Muscle layer of duodenum (tissue), 2 donors: ENCODE measurements around the gene ABCA9.
"Not testable (repeated sequence)": the region's sequence is repeated elsewhere in the genome, so short reads cannot be mapped to it uniquely, and the experiment has no call there.

Experiments used
- H3K27ac ChIP-seq: one replicate; pipeline ENCODE4 v1.7.0; 2013; ENCODE audit warnings: mild to moderate bottlenecking, low read length
- H3K27me3 ChIP-seq: one replicate; pipeline ENCODE4 v1.7.0; 2013; ENCODE audit warnings: low read depth, mild to moderate bottlenecking, control low read depth, low read length
- H3K36me3 ChIP-seq, 2 donors: one replicate each; pipeline ENCODE4 v1.7.0; 2013; ENCODE audit warnings: low read length in 2 of 2, control low read depth in 1 of 2, mild to moderate bottlenecking in 1 of 2; ENCODE audit not compliant: insufficient read depth in 2 of 2, control insufficient read depth in 1 of 2
- H3K4me1 ChIP-seq, 2 donors: one replicate each; pipeline ENCODE4 v1.7.0; 2013; ENCODE audit warnings: low read length in 2 of 2, mild to moderate bottlenecking in 2 of 2, control low read depth in 1 of 2, moderate library complexity in 1 of 2; ENCODE audit not compliant: insufficient read depth in 2 of 2, control insufficient read depth in 1 of 2
- H3K4me3 ChIP-seq, 2 donors: one replicate each; pipeline ENCODE4 v1.7.0; 2013; ENCODE audit warnings: low read length in 2 of 2, low read depth in 1 of 2, mild to moderate bottlenecking in 1 of 2
- H3K9me3 ChIP-seq, 2 donors: one replicate each; pipeline ENCODE4 v1.7.0; 2013; ENCODE audit warnings: low read length in 2 of 2, control low read depth in 1 of 2, mild to moderate bottlenecking in 1 of 2; ENCODE audit not compliant: control insufficient read depth in 1 of 2
- donor health status: healthy.

ABCA9 gene

DNA sequence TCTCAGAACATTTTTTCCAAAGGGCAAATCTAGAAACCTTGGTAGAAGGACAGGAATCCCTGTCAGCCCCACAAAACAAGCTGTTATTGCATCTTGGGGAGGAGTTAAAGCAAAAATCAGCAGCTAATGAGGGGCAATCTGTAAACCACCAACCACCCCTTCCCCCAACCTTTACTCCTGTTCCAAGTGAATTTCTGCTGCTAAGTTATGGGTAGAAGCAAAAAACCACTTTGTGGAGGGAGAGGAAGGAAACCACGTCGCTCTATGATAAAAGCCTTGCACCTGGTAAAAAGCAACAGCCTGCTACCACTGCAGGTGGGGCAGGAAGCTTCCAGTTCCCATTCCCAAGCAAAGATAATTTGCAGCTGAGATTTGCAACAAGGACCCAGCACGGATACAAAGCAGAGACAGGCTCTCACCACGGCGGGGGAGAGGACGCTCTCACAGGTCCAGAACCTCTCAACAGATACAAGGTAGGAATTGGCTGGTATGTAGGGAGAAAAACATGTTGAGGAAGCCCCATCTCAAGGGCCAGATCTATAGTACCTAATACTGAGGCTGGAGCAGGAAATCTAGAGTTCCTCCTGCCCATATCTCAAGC, 116.2 kb downstream of the ABCA9 start:
- Histone ChIP-seq H3K27me3 (no peaks in the 10 kb centered on the region), H3K9me3 (no peaks in the 10 kb centered on the region), H3K4me1 (no peaks in the 10 kb centered on the region), H3K4me3 (no peak overlapping the region), H3K27ac (no peak overlapping the region), H3K36me3 (no peaks in the 10 kb centered on the region)

- not testable (repeated sequence) for H3K4me3 ChIP-seq, H3K4me1 ChIP-seq, H3K27ac ChIP-seq, H3K9me3 ChIP-seq, H3K27me3 ChIP-seq, H3K36me3 ChIP-seq
These were observed 116.9 kb downstream of the ABCA9 start for GRCh38 chr17:68943812-68944182.

- Histone ChIP-seq H3K27ac (no peak overlapping the region), H3K9me3 (no peaks in the 10 kb centered on the region), H3K36me3 (no peaks in the 10 kb centered on the region), H3K4me3 (no peak overlapping the region), H3K27me3 (no peaks in the 10 kb centered on the region), H3K4me1 (no peaks in the 10 kb centered on the region)
These were observed 117.5 kb downstream of the ABCA9 start for GRCh38 chr17:68943123-68943811.

- Histone ChIP-seq H3K27me3 (no peaks in the 10 kb centered on the region), H3K4me1 (no peaks in the 10 kb centered on the region), H3K4me3 (no peak overlapping the region), H3K9me3 (no peaks in the 10 kb centered on the region), H3K36me3 (no peaks in the 10 kb centered on the region), H3K27ac (no peak overlapping the region)
These were observed 118.3 kb downstream of the ABCA9 start for GRCh38 chr17:68942389-68942788.

- Histone ChIP-seq H3K27me3 (no peaks in the 10 kb centered on the region), H3K36me3 (no peaks in the 10 kb centered on the region)
These were observed 119.0 kb downstream of the ABCA9 start for GRCh38 chr17:68941761-68942160.

GRCh38 chr17:68939195-68939594, 121.5 kb downstream of the ABCA9 start:
- Histone ChIP-seq H3K9me3 (no peaks in the 10 kb centered on the region), H3K27ac (no peak overlapping the region), H3K4me3 (no peak overlapping the region), H3K4me1 (no peaks in the 10 kb centered on the region), H3K27me3 (no peaks in the 10 kb centered on the region), H3K36me3 (no peaks in the 10 kb centered on the region)

More at GRCh38 chr17:68941761-68942160, 119.0 kb downstream of the ABCA9 start:
- H3K4me3 ChIP-seq = no peak overlapping the region
- H3K4me1 ChIP-seq = no peaks in the 10 kb centered on the region
- no peak overlapping the region for H3K27ac ChIP-seq
- no peaks in the 10 kb centered on the region for H3K9me3 ChIP-seq

DNA sequence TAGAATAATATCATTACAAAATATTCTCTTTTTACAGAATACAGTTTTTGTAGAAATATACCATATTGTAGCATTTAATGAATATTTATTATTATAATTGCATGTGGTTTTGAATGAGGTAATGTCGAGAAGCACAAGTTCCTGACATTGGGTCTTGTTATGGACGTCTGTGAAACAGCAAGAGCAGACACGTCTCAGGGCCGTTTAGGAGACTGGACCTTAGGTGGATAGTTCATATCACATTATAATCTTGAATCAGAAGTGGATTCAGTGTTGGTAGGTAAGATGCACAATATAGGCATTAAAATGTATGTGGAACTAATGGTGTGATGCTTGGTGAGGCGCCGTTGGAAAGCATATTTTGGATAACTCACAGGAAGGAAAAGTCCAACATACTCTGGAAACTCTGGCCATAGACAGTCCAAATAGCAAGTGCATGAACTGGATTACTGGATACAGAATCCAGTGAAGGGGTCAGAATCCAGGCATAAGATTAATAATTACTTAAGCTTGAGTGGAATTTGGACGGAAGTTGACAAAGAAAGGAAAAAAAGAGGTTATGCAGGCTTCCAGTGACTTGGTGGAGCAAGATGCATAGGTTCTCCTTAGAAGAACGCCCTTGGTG, 122.7 kb downstream of the ABCA9 start:
- H3K27ac ChIP-seq = no peak overlapping the region

DNA sequence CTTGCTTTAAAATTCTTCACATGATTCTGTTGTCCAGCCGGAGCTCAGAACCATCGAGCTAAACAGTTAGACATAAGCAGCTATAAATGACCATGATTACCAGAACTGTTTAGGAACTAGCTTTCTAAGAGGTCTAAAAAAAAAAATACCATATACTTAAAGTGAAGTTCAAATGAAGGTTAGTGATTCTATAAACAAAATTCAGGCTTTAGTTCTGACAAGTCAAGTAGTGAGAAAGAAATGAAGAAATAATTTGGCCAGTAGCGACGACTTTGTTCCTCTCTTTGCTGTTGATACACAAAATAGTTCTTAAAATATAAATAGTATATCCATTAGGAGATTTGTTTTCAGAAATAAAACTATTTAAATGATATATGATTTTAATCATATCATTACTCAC, 133.2 kb downstream of the ABCA9 start:
- no peaks in the 10 kb centered on the region for H3K9me3 ChIP-seq
- H3K36me3 ChIP-seq = no peaks in the 10 kb centered on the region
- no peak overlapping the region for H3K4me3 ChIP-seq
- H3K4me1 ChIP-seq = no peaks in the 10 kb centered on the region
- H3K27ac ChIP-seq = peak overlapping the region; percentile 14
- H3K27me3 ChIP-seq = no peaks in the 10 kb centered on the region

More for the DNA sequence above, 122.7 kb downstream of the ABCA9 start:
- H3K4me1 ChIP-seq = no peaks in the 10 kb centered on the region
- H3K4me3 ChIP-seq = no peak overlapping the region
- H3K27me3 ChIP-seq = no peaks in the 10 kb centered on the region
- no peaks in the 10 kb centered on the region for H3K9me3 ChIP-seq
- H3K36me3 ChIP-seq = no peaks in the 10 kb centered on the region

GRCh38 chr17:68924793-68925720, 135.7 kb downstream of the ABCA9 start:
- H3K4me1 ChIP-seq = no peaks in the 10 kb centered on the region
- H3K9me3 ChIP-seq = no peaks in the 10 kb centered on the region
- no peak overlapping the region for H3K27ac ChIP-seq
- no peaks in the 10 kb centered on the region for H3K27me3 ChIP-seq
- no peak overlapping the region for H3K4me3 ChIP-seq
- H3K36me3 ChIP-seq = no peaks in the 10 kb centered on the region
